Right atrium auricular region (tissue), 2 donors: ENCODE results near the gene UBL7. TPM values are rescaled to one million over a fixed set of nuclear protein-coding genes. Genes with fewer than 3 reads are reported as not detected.
"Not testable (repeated sequence)": the region's sequence is repeated elsewhere in the genome, so short reads cannot be mapped to it uniquely, and the experiment has no call there.

Experiments used
- DNase-seq: peaks from one replicate; pipeline ENCODE4 v3.0.0-alpha.2; 2019; ENCODE audit warnings: low spot score
- H3K27ac ChIP-seq, 2 donors: fragments of 200-600 bp; sonication (generic); 1 replicate in 1 of 2; 2 replicates in 1 of 2; pipeline ENCODE4 v1.5.1; 2016 to 2019
- H3K27me3 ChIP-seq, 2 donors: fragments of 200-600 bp; sonication (generic); one replicate each; pipeline versions ENCODE4 v1.5.1 to v1.6.0; 2017 to 2019
- H3K36me3 ChIP-seq: fragments of 200-600 bp; sonication (generic); one replicate; pipeline ENCODE4 v1.5.1; 2016
- H3K4me1 ChIP-seq, 2 donors: fragments of 200-600 bp; sonication (generic); one replicate each; pipeline versions ENCODE4 v1.5.1 to v1.6.0; 2017 to 2019
- H3K4me3 ChIP-seq, 2 donors: fragments of 200-600 bp; sonication (generic); 1 replicate in 1 of 2; 2 replicates in 1 of 2; pipeline ENCODE4 v1.5.1; 2017 to 2019; ENCODE audit warnings: mild to moderate bottlenecking in 1 of 2, moderate library complexity in 1 of 2
- H3K9me3 ChIP-seq, 2 donors: fragments of 200-600 bp; sonication (generic); one replicate each; pipeline ENCODE4 v1.5.1; 2019
- CTCF ChIP-seq, 2 donors: fragments of 200-600 bp; sonication (generic); IDR thresholded peaks; one replicate each; pipeline ENCODE4 v1.5.1; 2019; ENCODE audit warnings: antibody characterized with exemption in 2 of 2
- total RNA-seq, 2 donors: library from RNA; depleted of rRNA; stranded (reverse); fragments of >200 nt; gene quantifications; one replicate each; pipeline ENCODE4 v1.1.0, GENCODE V29; 2016

UBL7 gene
- total RNA-seq, 2 donors from 2014 or later, result 65.4 to 68.2 TPM

DNA sequence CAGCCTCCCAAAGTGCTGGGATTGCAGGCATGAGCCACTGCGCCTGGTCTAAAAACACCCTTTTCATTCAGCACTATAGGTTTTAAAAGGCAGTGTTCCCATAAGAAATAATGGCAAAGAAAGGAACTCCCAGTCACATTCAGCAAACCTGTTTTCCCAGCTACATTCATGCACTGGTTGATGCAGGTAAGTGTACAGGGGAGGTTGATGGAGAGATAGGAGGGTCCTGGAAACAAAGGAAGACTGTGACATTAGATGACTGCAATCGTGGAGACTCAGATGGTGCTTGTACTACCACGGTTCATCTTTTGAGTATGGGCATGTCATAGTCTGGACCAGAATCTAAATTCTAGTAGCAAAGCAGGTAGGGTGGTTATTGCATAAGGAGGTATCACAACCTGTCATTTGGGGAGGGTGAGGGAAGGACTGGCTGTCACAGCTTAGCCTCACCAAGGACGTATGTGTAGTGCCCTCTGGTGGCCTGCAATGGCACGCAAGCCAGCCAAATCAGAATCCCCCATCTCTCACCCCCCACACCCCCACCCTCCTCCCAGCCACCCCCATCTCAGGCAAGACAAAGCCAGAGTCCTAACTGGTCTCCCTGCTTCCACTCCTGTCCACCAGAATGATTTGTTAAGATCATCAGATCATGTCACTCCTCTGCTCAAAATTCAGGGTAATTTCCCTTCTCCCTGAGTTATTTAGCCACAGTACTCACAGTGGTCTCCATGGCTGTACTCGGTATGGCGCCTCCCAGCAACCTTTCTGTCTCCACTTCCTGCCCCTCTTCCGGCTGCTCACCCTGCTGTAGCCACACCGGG, 28.8 kb upstream of the UBL7 start:
- no peak for DNase-seq
- Histone ChIP-seq H3K4me3 (no peak overlapping the region), H3K27ac (no peak overlapping the region), H3K27me3 (no peaks in the 10 kb centered on the region), H3K36me3 (no peaks in the 10 kb centered on the region), H3K9me3 (no peaks in the 10 kb centered on the region), H3K4me1 (no peaks in the 10 kb centered on the region)
- peak; percentile 42 to 78 for TF ChIP-seq CTCF (IDR thresholded peaks at IDR 0.05)

- H3K27me3 ChIP-seq, result no peaks in the 10 kb centered on the region
- H3K4me1 ChIP-seq, result no peaks in the 10 kb centered on the region
- no peak overlapping the region for H3K27ac ChIP-seq
- H3K9me3 ChIP-seq, result no peaks in the 10 kb centered on the region
- no peak overlapping the region for H3K4me3 ChIP-seq
- no peaks in the 10 kb centered on the region for H3K36me3 ChIP-seq
- no peak for DNase-seq
- TF ChIP-seq CTCF (IDR thresholded peaks at IDR 0.05), result no peak
Observed at GRCh38 chr15:74488776-74489175, 27.8 kb upstream of the UBL7 start.

DNA sequence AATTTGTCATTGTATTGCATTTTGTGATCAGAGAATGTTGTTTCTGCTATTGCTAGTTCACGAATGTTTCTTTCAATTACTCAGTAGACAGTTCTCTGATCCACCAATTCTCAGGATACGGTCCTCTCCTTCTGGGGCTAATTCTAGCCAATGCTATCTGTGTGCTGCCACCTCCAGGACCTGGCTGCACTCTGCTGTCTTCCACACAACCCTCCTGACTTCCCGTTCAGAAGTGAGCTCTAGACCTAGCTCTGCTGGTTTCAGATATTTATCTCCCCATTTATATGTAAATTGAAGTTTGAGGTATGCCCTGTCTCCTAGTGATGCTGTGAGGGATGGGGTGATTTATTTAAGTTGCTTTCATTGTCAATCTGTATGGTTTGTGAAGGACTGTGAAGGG, 21.7 kb upstream of the UBL7 start:
- Histone ChIP-seq H3K27me3 (no peaks in the 10 kb centered on the region), H3K27ac (no peak overlapping the region), H3K36me3 (no peaks in the 10 kb centered on the region), H3K4me1 (no peaks in the 10 kb centered on the region), H3K4me3 (no peak overlapping the region), H3K9me3 (no peaks in the 10 kb centered on the region)
- no peak for DNase-seq
- no peak for TF ChIP-seq CTCF (IDR thresholded peaks at IDR 0.05)

GRCh38 chr15:74480364-74480763, 19.4 kb upstream of the UBL7 start:
- H3K4me3 ChIP-seq, DNase-seq, H3K36me3 ChIP-seq, H3K27me3 ChIP-seq, H3K4me1 ChIP-seq, H3K9me3 ChIP-seq, H3K27ac ChIP-seq: not testable (repeated sequence)

DNA sequence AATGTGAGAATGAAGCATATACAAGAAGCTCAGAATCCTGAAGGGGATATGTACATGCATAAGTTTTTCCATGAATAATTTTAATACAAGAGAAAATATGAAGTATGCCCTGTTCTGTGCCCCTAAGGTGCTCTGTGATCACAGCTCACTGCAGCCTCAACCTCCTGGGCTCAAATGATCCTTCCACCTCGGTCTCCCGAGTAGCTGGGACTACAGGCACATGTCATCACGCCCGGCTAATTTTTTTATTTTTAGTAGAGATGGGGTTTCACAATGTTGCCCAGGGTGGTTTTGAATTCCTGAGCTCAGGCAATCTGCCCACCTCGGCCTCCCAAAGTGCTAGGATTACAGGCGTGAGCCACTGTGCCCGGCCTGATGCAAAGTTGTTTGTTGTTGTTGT, 10.7 kb upstream of the UBL7 start:
- not testable (repeated sequence) for H3K36me3 ChIP-seq, H3K4me1 ChIP-seq, H3K27me3 ChIP-seq, H3K9me3 ChIP-seq, H3K27ac ChIP-seq, H3K4me3 ChIP-seq, DNase-seq

GRCh38 chr15:74470631-74471395, 9.9 kb upstream of the UBL7 start:
- Histone ChIP-seq H3K9me3 (no peaks in the 10 kb centered on the region), H3K4me3 (no peak overlapping the region), H3K27ac (no peak overlapping the region), H3K27me3 (no peaks in the 10 kb centered on the region), H3K4me1 (no peaks in the 10 kb centered on the region), H3K36me3 (no peaks in the 10 kb centered on the region)
- no peak for DNase-seq
- no peak for TF ChIP-seq CTCF (IDR thresholded peaks at IDR 0.05)
